GM12878 (cell line): Measurements from ENCODE around the gene MGAT4B. TPM values are rescaled to one million over a fixed set of nuclear protein-coding genes. Genes with fewer than 3 reads are reported as not detected.
"Not testable (repeated sequence)": the region's sequence is repeated elsewhere in the genome, so short reads cannot be mapped to it uniquely, and the experiment has no call there.

Experiments
- ATAC-seq: fragments of 200-7000 bp; cut with Tn5 transposase; 3 replicates; pipeline ENCODE4 v1.9.1; 2020; ENCODE audit warnings: mild to moderate bottlenecking, moderate library complexity
- BruUV-seq: library from RNA; stranded (reverse); fragments of 400-500 nt; replicated peaks from 2 replicates; lab custom pipeline; 2021; lab: Mats Ljungman, UMichigan
- CTCF ChIA-PET: fragments of 300-600 bp; sonication (Branson Sonifier 250); formaldehyde crosslinking; extraction: SDS; loops from one replicate; lab custom pipeline; 2021; ENCODE audit warnings: inconsistent platforms; lab: Yijun Ruan, JAX
- POLR2A ChIA-PET: fragments of 350-600 bp; formaldehyde crosslinking; extraction: SDS; loops from one replicate; lab custom pipeline; 2021; ENCODE audit warnings: inconsistent platforms; lab: Charles Lee
- RAD21 ChIA-PET: fragments of 300-600 bp; sonication (Branson Sonifier 250); formaldehyde crosslinking; loops from one replicate; lab custom pipeline; 2023; ENCODE audit warnings: antibody characterized with exemption; ENCODE audit not compliant: unreplicated experiment; lab: Charles Lee
- SMC1A ChIA-PET: fragments of 300-600 bp; sonication (Branson Sonifier 250); formaldehyde crosslinking; loops from one replicate; lab custom pipeline; 2023; ENCODE audit not compliant: unreplicated experiment, uncharacterized antibody; lab: Charles Lee
- DNase-seq: peaks from one replicate; pipeline ENCODE4 v3.0.0-alpha.2; 2011; ENCODE audit warnings: low read depth, low spot score
- FAIRE-seq: peaks from 3 replicates; lab custom pipeline; 2011; peaks lifted over from hg19 to GRCh38; lab: Jason Lieb, UNC
- H2AFZ ChIP-seq: 2 replicates; pipeline ENCODE4 v1.6.0; 2011; ENCODE audit warnings: low read depth, low read length, control low read depth; ENCODE audit not compliant: control insufficient read depth
- H3K27ac ChIP-seq: 2 replicates; pipeline ENCODE4 v1.5.1; 2011; ENCODE audit warnings: control low read depth; ENCODE audit not compliant: control insufficient read depth, insufficient read depth
- H3K27me3 ChIP-seq, 2 experiments: replicated peaks in 1 of 2; 2 replicates each; pipeline versions ENCODE4 v1.6.0 to v1.6.1; 2011; ENCODE audit warnings: low read length in 1 of 2; ENCODE audit not compliant: control insufficient read depth in 2 of 2, insufficient read depth in 2 of 2
- H3K36me3 ChIP-seq, 2 experiments: 2 replicates each; pipeline ENCODE4 v1.5.1; 2011; ENCODE audit warnings: low read length in 1 of 2; ENCODE audit not compliant: control insufficient read depth in 2 of 2, insufficient read depth in 2 of 2
- H3K4me1 ChIP-seq: 2 replicates; pipeline ENCODE4 v1.6.1; 2011; ENCODE audit warnings: mild to moderate bottlenecking, low read length, moderate library complexity, mixed read lengths; ENCODE audit not compliant: control insufficient read depth, insufficient read depth
- H3K4me2 ChIP-seq: 2 replicates; pipeline ENCODE4 v1.6.0; 2011; ENCODE audit warnings: control low read depth; ENCODE audit not compliant: control insufficient read depth, insufficient read depth
- H3K4me3 ChIP-seq: fragments of 200-600 bp; sonication (generic); 2 replicates; pipeline ENCODE4 v1.5.1; 2016
- H3K79me2 ChIP-seq: 2 replicates; pipeline ENCODE4 v1.6.0; 2011; ENCODE audit warnings: low read length; ENCODE audit not compliant: control insufficient read depth, insufficient read depth
- H3K9ac ChIP-seq: 2 replicates; pipeline ENCODE4 v1.8.0; 2011; ENCODE audit warnings: low read length, control low read depth, mixed read lengths; ENCODE audit not compliant: control insufficient read depth, insufficient read depth
- H3K9me3 ChIP-seq: replicated peaks from 3 replicates; pipeline ENCODE4 v1.5.1; 2011; ENCODE audit warnings: mild to moderate bottlenecking, low read length; ENCODE audit not compliant: control insufficient read depth, insufficient read depth
- H4K20me1 ChIP-seq: 2 replicates; pipeline ENCODE4 v1.6.0; 2011; ENCODE audit not compliant: control insufficient read depth, insufficient read depth
- SRF ChIP-seq, 2 experiments: IDR thresholded peaks; 2 replicates each; pipeline ENCODE4 v1.6.1; 2011; ENCODE audit warnings: low read depth in 2 of 2, low read length in 2 of 2, mild to moderate bottlenecking in 1 of 2, moderate library complexity in 1 of 2
- TCF3 ChIP-seq: IDR thresholded peaks from 2 replicates; pipeline ENCODE4 v1.6.1; 2012; ENCODE audit warnings: low read depth, mild to moderate bottlenecking, low read length, borderline replicate concordance; ENCODE audit not compliant: insufficient read depth
- WGBS: methylation state at CpG from one replicate; pipeline ENCODE4 v1.1.6; 2016; ENCODE audit warnings: low lambda C conversion rate; ENCODE audit not compliant: insufficient replicate concordance, insufficient coverage; ENCODE audit errors: missing lambda C conversion rate; 5-methylcytosine and 5-hydroxymethylcytosine counted together
- in situ Hi-C: fragments of 300-500 bp; cut with MboI; formaldehyde crosslinking; loops from 9 replicates; pipeline ENCODE4 v1.14.3; 2018; ENCODE audit warnings: mixed read lengths
- intact Hi-C: fragments of 100-400 bp; cut with micrococcal nuclease; formaldehyde crosslinking; loops from one replicate; pipeline ENCODE4 v1.14.2; 2022; ENCODE audit not compliant: unreplicated experiment
- polyA plus RNA-seq, 11 experiments: library from polyadenylated mRNA; depleted of rRNA in 4 of 11; unstranded in 6 of 11; stranded (reverse) in 5 of 11; fragments of >200 nt; fragmentation: Nextera tagmentation in 4 of 11; fragmentation: Illumina TruSeq in 1 of 11; extraction: Ambion mirVana in 4 of 11; extraction: Trizol in 1 of 11; gene quantifications; 1 replicate in 1 of 11; 2 replicates in 10 of 11; pipeline versions ENCODE4 v1.2.1 to v1.2.3, GENCODE V29; 2011 to 2016; ENCODE audit warnings: inconsistent platforms in 2 of 11, missing spikeins in 2 of 11, low read depth in 1 of 11
- total RNA-seq, 4 experiments: library from RNA; depleted of rRNA in 3 of 4; stranded (reverse); fragments of >200 nt in 3 of 4; fragmentation: Illumina TruSeq in 1 of 4; extraction: Trizol in 1 of 4; gene quantifications; 2 replicates each; pipeline versions ENCODE4 v1.2.1 to v1.2.3, GENCODE V29; 2013 to 2021

Gene MGAT4B
- total and polyA plus RNA-seq, 10 of the 15 experiments (the other 5 are each of a cell fraction or from before 2014, with no cell fraction given), result 0.60 to 82.5 (median 34.4) TPM; not detected in 1

- FAIRE-seq, result no peak
- no peak overlapping the region for H3K9ac ChIP-seq
- SMC1A ChIA-PET, result interaction anchor here (0.9 kb wide), 1 partner anchor 8 kb away, joined by 3 read pairs; no protein-coding TSS in a partner anchor
- no peak for DNase-seq
- H3K27ac ChIP-seq, result no peak overlapping the region
- BruUV-seq, result no TSS peak
- ATAC-seq, result no peak
- in situ Hi-C loops, result loop anchor here (25.0 kb wide), 1 partner anchor 295 kb away; no protein-coding TSS in a partner anchor
- H3K27me3 ChIP-seq, result no peaks in the 10 kb centered on the region
- H3K4me1 ChIP-seq, result peaks cover 23% of the 10 kb centered on the region
- CTCF ChIA-PET, result interaction anchor here (0.6 to 1.5 kb wide), 4 partner anchors 19 to 30 kb away, joined by 3 to 6 read pairs (median 3); no protein-coding TSS in a partner anchor
- POLR2A ChIA-PET, result no interaction called here
- no peak overlapping the region for H3K4me3 ChIP-seq
- no peaks in the 10 kb centered on the region for H3K9me3 ChIP-seq
- TF ChIP-seq TCF3, result no peak
- no peak for TF ChIP-seq SRF (IDR thresholded peaks at IDR 0.05; ENCODE audit: low read depth in 2 of 2, low read length in 2 of 2)
- WGBS, result 53% methylated on average over 15 of the region's 15 CpGs
- no peak overlapping the region for H2AFZ ChIP-seq
- H4K20me1 ChIP-seq, result no peaks in the 10 kb centered on the region
- no peaks in the 10 kb centered on the region; a peak in 1 of 4 replicates for H3K36me3 ChIP-seq
- intact Hi-C loops, result no loop called here
- H3K79me2 ChIP-seq, result no peaks in the 10 kb centered on the region
- H3K4me2 ChIP-seq, result no peak overlapping the region
- RAD21 ChIA-PET, result no interaction called here
Measured at GRCh38 chr5:179791881-179792611, 14.6 kb downstream of the MGAT4B start.

GRCh38 chr5:179789278-179789677 is 17.4 kb downstream of the MGAT4B start:
- H3K79me2 ChIP-seq, BruUV-seq, H3K36me3 ChIP-seq, DNase-seq, POLR2A ChIA-PET, H3K9me3 ChIP-seq, H3K4me2 ChIP-seq, H3K27me3 ChIP-seq, H3K4me3 ChIP-seq, H2AFZ ChIP-seq, H3K9ac ChIP-seq, intact Hi-C loops, H4K20me1 ChIP-seq, RAD21 ChIA-PET, FAIRE-seq, H3K27ac ChIP-seq, ATAC-seq, CTCF ChIA-PET, SMC1A ChIA-PET: not testable (repeated sequence)
- in situ Hi-C loops, result loop anchor here (25.0 kb wide), 1 partner anchor 298 kb away; no protein-coding TSS in a partner anchor
- H3K4me1 ChIP-seq, result peaks cover 11% of the 10 kb centered on the region
- 80% methylated on average over 9 of the region's 9 CpGs for WGBS
